Ishikawa (cell line): Measurements from ENCODE around the gene BAZ2B.

Source experiments
- CEBPB ChIP-seq: IDR thresholded peaks from 2 replicates; pipeline ENCODE4 v1.6.1; 2012
- CREB1 ChIP-seq: IDR thresholded peaks from 2 replicates; pipeline ENCODE4 v1.6.1; 2012; ENCODE audit warnings: low read depth
- EGR1 ChIP-seq: IDR thresholded peaks from 2 replicates; pipeline ENCODE4 v1.6.1; 2012
- EP300 ChIP-seq: IDR thresholded peaks from 2 replicates; pipeline ENCODE4 v1.6.1; 2012; ENCODE audit warnings: borderline replicate concordance
- FOXM1 ChIP-seq: IDR thresholded peaks from 2 replicates; pipeline ENCODE4 v1.6.1; 2012; ENCODE audit warnings: low read depth, borderline replicate concordance
- MAX ChIP-seq: IDR thresholded peaks from 2 replicates; pipeline ENCODE4 v1.6.1; 2012
- NFIC ChIP-seq: IDR thresholded peaks from 2 replicates; pipeline ENCODE4 v1.6.1; 2012
- RAD21 ChIP-seq: IDR thresholded peaks from 2 replicates; pipeline ENCODE4 v1.6.1; 2012; ENCODE audit warnings: low read depth
- TAF1 ChIP-seq: IDR thresholded peaks from 2 replicates; pipeline ENCODE4 v1.6.1; 2012; ENCODE audit warnings: low read depth, mild to moderate bottlenecking
- TCF12 ChIP-seq: IDR thresholded peaks from 2 replicates; pipeline ENCODE4 v1.6.1; 2012; ENCODE audit warnings: low read depth
- TEAD4 ChIP-seq: IDR thresholded peaks from 2 replicates; pipeline ENCODE4 v1.6.1; 2012
- USF1 ChIP-seq: IDR thresholded peaks from 2 replicates; pipeline ENCODE4 v1.6.1; 2012
- YY1 ChIP-seq: IDR thresholded peaks from 2 replicates; pipeline ENCODE4 v1.6.1; 2012; ENCODE audit warnings: low read depth
- ZBTB7A ChIP-seq: IDR thresholded peaks from 2 replicates; pipeline ENCODE4 v1.6.1; 2012; ENCODE audit warnings: low read depth
- TF ChIP-seq, protein P1 (sequence below): IDR thresholded peaks from 2 replicates; pipeline ENCODE4 v1.6.1; 2012; ENCODE audit warnings: low read depth, mild to moderate bottlenecking

BAZ2B gene

GRCh38 chr2:159600752-159601151 is 15.6 kb downstream of the BAZ2B start:
- no peak for TF ChIP-seq NFIC
- no peak for TF ChIP-seq TAF1
- no peak for TF ChIP-seq TCF12
- TF ChIP-seq EGR1 = 0 out of 2 replicates have a peak, but pooled peaks have one; percentile 50
- no peak for TF ChIP-seq CEBPB

DNA sequence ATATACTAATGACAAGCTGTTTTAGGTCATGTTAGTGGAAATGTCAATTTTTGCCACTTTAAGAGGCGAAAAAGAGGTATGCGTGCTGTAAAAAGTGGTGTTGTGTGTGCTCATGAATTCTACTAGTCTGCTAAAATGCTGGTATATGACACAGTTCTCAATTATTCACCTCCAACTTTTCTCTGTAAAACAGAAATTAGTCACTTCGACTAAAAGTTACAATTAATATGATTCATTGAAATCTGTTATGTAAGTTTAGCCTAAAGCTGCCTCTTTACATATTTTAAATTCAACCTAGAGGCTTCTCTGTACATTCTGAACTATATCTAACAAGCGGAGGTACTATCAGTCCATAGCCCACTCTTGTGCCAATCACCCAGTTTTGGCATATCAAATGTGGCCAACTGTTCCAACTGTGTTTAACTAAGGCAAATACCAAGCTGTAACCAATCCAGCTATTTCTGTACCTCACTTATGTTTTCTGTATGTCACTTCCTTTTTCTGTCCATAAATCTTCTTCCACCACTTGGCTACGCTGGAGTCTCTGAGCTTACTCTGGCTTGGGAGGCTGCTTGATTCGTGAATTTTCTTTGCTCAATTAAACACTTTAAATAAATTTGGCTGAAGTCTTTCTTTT is 20.8 kb downstream of the BAZ2B start:
- no peak for TF ChIP-seq NFIC
- TF ChIP-seq, protein P1, sequence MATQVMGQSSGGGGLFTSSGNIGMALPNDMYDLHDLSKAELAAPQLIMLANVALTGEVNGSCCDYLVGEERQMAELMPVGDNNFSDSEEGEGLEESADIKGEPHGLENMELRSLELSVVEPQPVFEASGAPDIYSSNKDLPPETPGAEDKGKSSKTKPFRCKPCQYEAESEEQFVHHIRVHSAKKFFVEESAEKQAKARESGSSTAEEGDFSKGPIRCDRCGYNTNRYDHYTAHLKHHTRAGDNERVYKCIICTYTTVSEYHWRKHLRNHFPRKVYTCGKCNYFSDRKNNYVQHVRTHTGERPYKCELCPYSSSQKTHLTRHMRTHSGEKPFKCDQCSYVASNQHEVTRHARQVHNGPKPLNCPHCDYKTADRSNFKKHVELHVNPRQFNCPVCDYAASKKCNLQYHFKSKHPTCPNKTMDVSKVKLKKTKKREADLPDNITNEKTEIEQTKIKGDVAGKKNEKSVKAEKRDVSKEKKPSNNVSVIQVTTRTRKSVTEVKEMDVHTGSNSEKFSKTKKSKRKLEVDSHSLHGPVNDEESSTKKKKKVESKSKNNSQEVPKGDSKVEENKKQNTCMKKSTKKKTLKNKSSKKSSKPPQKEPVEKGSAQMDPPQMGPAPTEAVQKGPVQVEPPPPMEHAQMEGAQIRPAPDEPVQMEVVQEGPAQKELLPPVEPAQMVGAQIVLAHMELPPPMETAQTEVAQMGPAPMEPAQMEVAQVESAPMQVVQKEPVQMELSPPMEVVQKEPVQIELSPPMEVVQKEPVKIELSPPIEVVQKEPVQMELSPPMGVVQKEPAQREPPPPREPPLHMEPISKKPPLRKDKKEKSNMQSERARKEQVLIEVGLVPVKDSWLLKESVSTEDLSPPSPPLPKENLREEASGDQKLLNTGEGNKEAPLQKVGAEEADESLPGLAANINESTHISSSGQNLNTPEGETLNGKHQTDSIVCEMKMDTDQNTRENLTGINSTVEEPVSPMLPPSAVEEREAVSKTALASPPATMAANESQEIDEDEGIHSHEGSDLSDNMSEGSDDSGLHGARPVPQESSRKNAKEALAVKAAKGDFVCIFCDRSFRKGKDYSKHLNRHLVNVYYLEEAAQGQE = no peak
- no peak for TF ChIP-seq USF1
- TF ChIP-seq MAX = no peak
- TF ChIP-seq TAF1 = no peak
- TF ChIP-seq TEAD4 = no peak
- no peak for TF ChIP-seq RAD21
- no peak for TF ChIP-seq YY1
- TF ChIP-seq EP300 = no peak
- TF ChIP-seq CREB1 = no peak
- TF ChIP-seq EGR1 = no peak
- TF ChIP-seq TCF12 = no peak
- TF ChIP-seq CEBPB = no peak
- TF ChIP-seq ZBTB7A = no peak
- no peak for TF ChIP-seq FOXM1

GRCh38 chr2:159592441-159592840 is 23.9 kb downstream of the BAZ2B start:
- no peak for TF ChIP-seq NFIC
- no peak for TF ChIP-seq FOXM1
- TF ChIP-seq RAD21 = no peak
- TF ChIP-seq TAF1 = no peak
- no peak for TF ChIP-seq YY1
- TF ChIP-seq CREB1 = no peak
- TF ChIP-seq USF1 = no peak
- TF ChIP-seq, protein P1 = no peak
- no peak for TF ChIP-seq MAX
- no peak for TF ChIP-seq EP300

DNA sequence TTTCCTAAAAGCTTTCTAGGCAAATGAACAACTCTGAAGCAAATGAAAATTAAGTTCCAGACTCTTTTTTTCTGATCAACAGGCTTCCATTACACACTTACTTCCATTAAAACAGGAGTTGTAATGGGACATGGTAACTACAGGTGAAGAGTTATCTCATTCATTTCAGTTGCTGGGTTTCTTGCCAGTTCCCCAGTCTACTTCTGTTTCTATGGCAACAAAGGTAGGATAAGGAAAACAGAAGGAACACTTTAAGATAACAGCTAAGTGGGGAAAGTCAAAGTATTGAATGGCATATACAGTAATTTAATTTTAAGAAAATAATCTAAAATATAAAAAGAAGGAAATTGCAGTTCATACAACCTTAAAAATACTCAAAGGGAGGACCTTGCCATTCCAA is 25.1 kb downstream of the BAZ2B start:
- TF ChIP-seq, protein P1 = no peak
- TF ChIP-seq EP300 = no peak
- TF ChIP-seq YY1 = no peak
- TF ChIP-seq TEAD4 = no peak
- TF ChIP-seq CEBPB = no peak

DNA sequence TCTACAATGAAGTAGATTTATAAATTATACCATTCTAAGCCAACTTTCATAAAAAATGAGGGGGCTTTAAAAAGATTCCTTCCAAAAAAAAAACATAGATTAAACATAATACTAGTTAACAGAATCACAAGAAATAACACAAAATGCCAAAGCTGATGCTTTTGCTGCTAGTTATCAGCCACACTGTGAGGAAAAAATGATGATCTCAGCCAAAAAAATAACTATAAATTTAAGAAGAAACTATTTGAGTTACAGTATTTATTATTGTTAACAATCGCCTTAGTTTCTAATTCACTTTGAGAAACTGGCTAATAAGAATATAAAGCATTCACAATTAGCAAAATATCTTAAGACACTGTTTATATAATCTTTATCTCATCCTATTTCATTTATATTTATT is 27.1 kb downstream of the BAZ2B start:
- TF ChIP-seq TAF1 (no peak), CEBPB (no peak), EP300 (no peak), EGR1 (no peak), ZBTB7A (no peak), TEAD4 (no peak), RAD21 (no peak), MAX (no peak), FOXM1 (no peak), NFIC (no peak), USF1 (no peak), TCF12 (no peak), CREB1 (no peak), YY1 (no peak)
- TF ChIP-seq, protein P1 = no peak
